A673 (cell line): ENCODE data around the gene CEBPE.

Experiments used
- EZH2 ChIP-seq: fragments of 200-600 bp; sonication (generic); IDR thresholded peaks from 2 replicates; pipeline ENCODE4 v1.6.1; 2017; ENCODE audit warnings: borderline replicate concordance, low read depth, mild to moderate bottlenecking, mixed read lengths, antibody characterized with exemption, low read length; ENCODE audit not compliant: poor library complexity, severe bottlenecking
- TF ChIP-seq, protein P1 (sequence below): fragments of 300-800, 200-600 bp; sonication (generic); conservative IDR thresholded peaks from 2 replicates; pipeline ENCODE4 v1.5.1; 2017; ENCODE audit warnings: low read depth, mild to moderate bottlenecking, antibody characterized with exemption, low read length, moderate library complexity, mixed read lengths

DNA sequence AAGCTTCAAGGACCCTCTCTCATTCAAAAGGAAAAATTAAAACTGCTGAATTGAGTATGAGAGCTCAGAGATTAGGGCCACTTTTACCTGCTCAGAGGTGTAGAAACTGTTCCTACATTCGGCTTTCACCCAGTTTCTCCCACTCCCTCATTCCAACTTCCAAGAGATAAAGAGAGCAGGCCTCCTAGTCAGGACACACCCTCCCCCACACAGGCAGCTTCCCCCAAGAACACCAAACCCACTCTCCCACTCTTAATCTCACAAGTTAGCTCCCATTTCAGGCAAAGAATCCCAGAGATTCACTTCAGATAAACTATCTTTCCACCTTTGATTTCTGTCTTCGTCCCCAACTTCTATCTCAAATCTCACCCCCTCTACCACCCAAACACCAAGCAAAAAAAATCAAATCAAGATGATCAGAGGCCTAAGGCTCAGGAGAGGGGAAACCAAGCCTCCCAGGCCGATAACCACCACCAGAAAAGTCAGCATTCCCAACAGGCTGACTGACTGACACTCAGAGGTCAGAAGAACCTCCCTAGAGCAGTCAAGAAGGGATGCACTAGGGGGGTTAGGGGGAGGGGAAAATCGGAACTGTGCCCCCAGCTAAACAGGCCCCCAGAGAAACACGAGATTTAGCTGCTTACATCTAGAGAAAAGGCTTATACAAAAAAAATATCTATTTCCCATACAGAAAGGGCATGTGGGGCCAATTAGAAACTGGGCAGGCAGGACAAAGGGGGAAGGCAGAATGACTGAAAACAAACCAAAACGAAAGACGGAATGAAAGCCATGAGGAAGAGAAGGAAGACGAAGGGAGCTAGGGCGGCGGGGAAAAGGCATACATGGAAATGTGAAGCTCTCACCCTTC lies 48.6 kb downstream of the CEBPE start:
- TF ChIP-seq, protein P1, sequence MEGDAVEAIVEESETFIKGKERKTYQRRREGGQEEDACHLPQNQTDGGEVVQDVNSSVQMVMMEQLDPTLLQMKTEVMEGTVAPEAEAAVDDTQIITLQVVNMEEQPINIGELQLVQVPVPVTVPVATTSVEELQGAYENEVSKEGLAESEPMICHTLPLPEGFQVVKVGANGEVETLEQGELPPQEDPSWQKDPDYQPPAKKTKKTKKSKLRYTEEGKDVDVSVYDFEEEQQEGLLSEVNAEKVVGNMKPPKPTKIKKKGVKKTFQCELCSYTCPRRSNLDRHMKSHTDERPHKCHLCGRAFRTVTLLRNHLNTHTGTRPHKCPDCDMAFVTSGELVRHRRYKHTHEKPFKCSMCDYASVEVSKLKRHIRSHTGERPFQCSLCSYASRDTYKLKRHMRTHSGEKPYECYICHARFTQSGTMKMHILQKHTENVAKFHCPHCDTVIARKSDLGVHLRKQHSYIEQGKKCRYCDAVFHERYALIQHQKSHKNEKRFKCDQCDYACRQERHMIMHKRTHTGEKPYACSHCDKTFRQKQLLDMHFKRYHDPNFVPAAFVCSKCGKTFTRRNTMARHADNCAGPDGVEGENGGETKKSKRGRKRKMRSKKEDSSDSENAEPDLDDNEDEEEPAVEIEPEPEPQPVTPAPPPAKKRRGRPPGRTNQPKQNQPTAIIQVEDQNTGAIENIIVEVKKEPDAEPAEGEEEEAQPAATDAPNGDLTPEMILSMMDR: no peak
- TF ChIP-seq EZH2: no peak
